Dermis blood vessel endothelial cell (primary cell): ENCODE data around the gene ARL5C. TPM values are rescaled to one million over a fixed set of nuclear protein-coding genes. Genes with fewer than 3 reads are reported as not detected.
A peak's percentile ranks its signal among the peaks of the same experiment; 100 is the strongest.
"Not testable (repeated sequence)": the region's sequence is repeated elsewhere in the genome, so short reads cannot be mapped to it uniquely, and the experiment has no call there.

Experiments
- DNase-seq: peaks from one replicate; pipeline ENCODE4 v3.0.0; 2010
- total RNA-seq: library from RNA; depleted of rRNA; stranded (reverse); fragments of >200 nt; gene quantifications from 2 replicates; pipeline ENCODE4 v1.2.3, GENCODE V29; 2014

ARL5C gene
- total RNA-seq, 1 donor from 2014 or later, result not detected

DNA sequence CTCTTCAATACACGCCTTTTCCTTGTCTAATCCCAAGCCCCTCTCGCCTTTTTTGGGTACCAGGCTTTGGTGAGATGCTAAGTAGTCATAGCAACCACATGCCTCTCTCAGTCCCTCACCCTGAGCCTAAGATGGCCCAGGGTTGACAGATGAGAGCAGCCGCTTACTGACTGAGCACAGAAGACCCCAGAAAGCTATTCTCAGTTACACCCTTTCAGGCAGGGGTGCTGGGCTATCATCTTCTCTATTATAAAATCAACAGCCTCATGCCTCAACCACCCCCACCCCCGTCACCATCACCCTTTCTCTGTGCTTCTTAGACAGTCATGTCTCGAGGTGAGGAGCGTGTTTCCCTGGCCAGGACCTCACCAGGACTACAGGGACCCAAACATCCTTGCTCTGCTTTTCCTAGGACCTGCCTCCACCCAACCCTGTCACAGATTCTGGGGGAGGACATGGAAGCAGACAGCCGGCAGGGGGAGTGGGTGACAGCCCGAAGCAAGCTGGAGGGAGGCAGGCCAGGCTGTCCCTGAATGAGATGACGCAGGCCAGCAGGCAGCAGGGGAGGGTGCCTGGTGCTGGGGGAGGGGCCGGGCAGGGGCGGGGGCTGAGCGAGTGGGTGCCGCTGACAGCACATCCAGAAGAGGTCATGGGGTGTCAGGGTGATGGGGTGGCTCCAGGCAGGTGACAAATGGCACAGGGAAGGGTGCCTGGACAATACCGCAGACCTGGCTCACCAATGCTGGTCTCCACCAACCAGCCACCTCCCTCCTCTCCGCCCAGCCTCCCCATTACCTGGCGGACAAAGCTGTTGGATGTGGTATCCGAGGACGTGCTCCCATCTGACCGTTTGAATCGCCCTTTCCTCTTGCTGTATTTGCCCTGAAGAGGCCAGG lies 28.4 kb upstream of the ARL5C start:
- DNase-seq, result peak; percentile 55

DNA sequence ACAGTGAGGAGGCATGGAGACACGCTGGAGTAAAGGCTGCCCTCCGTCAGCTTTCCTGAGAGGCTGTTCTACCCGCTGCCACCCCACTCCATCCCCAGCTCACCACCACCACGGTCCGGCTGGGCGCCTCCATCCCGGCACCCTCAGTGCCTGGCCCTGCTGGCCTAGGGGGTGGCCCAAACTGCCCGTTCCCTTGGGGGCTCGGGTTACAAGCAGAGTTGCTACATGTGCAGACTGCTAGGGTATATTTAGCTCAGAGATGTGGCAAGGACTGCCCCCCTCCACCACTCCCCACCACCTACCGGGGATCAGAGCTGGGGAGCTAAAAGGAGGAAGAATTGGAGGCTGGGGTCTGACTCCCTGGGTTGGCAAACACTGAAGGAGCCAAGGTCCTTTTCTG lies 27.4 kb upstream of the ARL5C start:
- no peak for DNase-seq

DNA sequence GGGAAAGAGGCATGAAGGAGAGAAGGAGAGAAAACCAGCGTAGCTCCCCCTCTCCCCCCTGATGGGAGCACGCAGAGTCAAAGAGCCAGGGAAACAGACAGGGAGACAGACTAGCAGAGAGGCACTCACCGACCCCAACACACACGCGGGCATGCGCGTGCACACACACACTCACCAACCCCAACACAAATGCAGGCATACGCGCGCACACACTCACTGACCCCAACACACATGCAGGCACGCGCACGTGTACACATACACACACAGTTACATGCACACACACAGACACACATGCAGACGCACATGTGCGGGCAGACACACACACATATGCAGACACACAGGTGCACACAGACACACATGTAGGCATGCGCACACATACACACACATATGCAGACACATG lies 26.9 kb upstream of the ARL5C start:
- no peak for DNase-seq

DNA sequence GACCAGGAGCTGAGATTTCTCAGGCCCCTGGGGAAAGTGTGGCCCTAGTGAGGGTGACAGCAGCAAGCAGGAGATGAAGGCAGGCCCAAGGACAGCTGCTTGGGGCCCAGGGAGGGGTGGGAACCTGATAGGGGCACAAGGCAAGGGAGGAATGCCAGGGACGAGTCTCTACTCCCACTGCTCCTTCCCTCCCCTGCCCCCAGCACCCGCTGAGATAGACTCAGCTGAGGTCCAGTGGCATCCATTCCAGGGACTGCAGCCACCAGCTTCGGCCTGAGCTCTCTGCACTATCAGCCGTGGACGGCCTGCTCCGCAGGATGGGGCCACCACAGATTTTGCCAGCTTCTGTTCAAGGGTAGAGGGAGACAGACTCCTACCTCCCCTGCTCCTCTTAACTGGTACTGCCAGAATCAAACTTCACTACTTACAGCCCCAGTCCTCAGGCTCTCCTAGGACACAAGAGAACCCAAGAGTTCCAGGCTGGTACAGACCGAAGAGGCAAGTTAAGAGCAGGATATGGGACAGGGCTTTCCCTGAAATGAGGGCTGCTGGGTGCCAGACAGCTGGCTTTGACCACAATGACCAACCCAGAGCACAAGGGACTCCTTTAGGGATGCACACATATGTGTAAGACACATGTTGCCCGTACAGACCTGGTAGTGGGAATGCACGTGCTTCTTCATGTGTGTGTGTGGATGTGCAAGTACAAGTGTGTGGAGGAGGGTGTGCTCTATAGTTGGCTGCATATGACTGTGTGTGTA lies 26.0 kb upstream of the ARL5C start:
- DNase-seq, result no peak

DNA sequence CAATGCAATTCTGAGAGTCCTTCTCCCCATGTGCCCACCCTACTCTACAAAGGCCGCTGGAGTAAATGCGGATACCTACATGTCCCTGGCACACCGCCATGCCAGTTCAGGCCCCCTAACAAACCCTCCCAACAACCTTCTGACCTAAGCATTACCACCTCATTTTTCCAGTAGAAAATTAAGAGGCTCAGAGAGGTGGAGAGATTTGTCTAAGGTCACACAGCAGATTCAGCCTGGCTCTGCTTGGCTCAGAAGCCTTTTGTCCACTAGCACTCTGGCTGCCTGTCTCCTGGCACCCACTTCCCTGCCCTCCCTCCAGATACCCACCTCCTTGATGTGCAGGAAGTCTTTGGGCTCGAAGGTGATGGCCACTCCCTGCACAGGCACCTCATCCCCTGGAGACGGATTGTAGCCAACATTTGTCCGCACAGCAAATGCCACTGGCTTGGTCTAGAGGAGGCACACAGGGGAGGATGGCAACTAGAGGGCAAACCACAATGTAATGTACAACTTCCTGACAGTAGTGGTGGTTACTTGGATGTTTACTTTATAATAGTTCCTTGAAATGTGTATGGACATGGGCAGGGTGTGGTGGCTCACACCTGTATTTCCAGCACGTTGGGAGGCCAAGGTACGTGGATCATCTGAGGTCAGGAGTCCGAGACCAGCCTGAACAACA lies 21.3 kb upstream of the ARL5C start:
- DNase-seq, result no peak

DNA sequence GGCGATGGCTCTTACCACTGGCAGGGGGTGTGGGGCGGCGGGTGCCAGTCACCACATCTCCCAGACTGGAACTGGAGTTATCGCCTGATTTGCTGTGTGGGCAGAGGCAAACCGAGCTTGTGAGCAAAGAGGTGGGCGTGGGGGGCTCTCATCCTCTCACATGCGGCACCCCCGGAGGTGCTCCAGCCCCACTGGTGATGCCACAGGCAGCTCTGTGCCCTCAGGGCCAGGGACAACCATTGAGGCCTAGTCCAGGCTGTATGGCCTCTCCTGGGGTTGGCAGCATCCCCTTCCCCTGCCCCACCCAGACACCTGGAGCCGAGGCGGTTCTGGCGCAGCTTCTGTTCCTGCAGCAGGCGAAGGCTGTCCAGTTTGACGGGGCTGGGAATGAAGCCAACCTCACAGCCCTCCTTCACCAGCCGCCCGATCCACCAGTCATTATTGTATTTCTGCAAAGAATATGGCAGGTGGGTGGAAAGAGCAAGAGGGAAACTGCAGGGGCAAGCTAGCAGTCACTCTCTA lies 20.6 kb upstream of the ARL5C start:
- DNase-seq, result no peak

DNA sequence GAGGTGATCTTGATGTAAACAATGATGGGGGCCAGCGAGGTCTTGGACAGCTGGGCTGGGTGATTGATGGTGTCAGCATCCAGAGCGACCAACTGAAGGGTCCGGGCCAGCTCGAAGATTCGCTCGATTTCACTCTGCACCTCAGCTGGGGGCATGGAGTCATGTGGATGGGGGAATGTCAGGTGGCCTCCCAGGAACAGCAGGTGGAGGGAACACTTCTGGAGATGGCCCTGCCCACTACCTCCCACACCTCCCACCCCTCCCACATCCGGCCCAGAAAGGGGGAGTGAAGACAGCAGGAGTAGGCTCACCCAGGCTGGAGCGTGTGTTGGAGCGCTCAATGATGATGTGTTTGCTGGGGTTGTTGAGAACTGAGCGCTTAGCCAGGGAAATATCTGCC lies 17.8 kb upstream of the ARL5C start:
- DNase-seq, result no peak

DNA sequence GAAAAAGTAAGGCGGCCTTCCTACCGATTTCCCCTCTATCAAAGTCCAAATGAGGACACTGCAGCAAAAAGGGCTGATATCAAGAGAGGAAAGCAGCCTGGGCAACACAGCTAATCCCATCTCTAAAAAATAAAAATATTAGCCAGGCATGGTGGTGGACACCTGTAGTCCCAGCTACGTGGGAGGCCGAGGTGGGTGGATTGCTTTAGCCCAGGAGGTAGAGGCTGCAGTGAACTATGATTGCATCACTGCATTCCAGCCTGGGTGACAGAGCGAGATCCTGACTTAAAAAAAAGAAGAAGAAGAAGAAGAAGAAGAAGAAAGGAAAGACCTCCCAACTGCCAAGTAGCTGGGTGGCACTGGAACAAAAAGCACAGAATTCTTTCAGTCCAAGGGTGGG lies 17.1 kb upstream of the ARL5C start:
- no peak for DNase-seq

DNA sequence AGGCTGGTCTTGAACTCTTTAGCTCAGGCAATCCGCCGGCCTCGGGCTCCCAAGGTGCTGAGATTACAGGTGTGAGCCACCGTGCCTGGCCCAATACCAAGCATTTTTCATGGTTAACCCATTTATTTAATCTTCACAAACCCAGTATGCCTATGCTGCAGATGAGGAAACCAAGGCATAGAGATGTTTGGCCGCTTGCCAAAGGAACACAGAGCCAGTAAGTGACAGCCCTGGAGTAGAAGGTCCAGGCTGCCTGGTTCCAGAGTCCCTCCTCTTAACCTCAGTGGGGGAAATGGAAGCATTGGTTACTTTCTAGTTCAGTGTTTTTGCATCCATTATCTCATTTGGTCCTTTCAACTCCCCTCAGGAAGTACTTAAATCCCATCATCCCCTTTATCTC lies 15.3 kb upstream of the ARL5C start:
- no peak for DNase-seq

DNA sequence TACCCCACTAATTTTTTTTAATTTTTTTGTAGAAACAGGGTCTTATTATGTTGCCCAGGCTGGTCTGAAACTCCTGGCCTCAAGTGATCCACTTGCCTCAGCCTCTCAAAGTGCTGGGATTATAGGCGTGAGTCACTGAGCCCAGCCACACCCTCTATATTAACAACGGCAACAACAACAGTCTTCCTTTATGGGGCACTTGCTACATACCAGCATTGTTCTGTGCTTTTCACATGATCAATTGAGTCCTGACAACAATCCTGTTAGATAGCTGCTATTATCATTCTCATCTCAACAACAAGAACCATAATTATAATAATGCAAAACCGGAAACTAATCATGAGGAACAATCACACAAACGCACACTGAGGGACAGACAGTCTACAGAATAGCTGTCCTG lies 12.6 kb upstream of the ARL5C start:
- DNase-seq, result peak; percentile 79

DNA sequence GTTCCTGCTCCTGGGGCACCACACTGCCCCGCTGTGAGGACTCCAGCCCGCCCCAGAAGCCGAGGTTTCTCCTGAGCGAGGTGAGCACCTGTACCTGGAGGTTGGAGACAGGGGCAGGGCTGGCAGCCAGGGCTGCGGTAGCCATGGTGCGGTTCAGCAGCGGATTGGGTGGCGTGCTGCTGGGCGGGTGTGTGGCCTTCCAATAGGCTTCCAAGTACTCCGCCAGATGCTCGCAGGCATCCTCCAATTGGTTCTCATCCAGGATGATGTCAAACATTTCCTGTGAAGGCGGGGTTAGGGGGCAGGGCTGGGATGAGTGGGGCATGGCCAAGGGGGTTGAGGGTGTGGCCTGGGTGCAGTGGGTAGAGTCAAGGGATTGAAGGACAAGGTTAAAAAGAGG lies 11.3 kb upstream of the ARL5C start:
- DNase-seq, result no peak

DNA sequence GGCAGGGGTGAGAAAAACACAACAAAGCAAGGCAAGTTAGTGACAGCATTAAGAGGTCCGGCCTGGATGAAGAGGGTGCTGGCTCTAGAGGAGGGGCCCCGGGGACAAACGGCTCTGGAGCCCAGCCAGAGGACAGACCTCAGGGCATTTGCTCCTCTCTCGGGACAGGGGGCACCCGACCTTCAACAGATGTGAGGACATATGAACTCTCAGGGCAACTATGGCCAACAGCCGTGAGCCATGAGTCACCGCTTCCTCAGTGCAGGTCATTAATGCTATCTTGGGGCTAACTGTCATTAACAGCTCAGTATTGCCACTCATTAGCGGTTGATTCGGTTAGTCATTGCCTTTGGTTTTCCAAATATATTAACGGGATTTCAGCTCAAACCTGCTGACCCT lies 9.7 kb upstream of the ARL5C start:
- DNase-seq, result peak; percentile 67

DNA sequence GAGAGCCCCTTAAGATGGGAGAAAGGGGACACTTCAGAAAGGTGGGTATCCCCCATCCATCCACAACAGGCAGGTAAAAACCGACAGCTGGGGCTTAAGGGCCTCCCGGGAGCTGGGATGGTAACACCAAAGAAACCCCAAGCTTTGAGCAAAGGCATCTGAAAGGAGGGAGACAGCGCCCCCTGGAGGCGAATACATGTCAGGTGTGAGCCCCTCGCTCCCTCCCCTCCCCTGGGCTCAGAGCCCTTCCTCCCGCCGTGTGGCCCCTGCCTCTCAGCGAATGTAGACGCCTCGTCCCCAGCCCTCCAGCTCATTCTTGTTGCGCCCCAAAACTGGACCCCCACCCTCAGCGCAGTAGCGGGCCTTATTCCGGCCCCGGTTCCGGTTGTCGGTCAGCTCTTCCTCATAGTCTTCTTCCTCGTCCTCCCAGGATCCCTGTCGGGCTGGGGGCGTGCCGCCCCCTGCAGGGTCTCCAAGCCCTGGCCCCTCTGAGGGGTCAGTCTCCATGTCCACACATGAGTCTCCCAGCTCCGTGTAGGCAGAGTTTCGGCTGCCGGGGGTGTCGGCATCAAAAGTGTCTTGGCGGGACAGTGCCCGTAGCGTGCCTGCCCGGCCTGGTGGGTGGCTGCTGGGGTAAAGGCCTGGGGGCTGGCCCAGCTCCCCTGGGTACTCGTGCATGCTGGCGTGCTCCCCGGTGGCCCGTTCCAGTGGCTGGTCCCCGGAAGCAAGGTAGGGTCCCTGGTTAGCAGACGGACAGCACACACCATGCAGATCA lies 9.1 kb upstream of the ARL5C start:
- peak; percentile 76 for DNase-seq

DNA sequence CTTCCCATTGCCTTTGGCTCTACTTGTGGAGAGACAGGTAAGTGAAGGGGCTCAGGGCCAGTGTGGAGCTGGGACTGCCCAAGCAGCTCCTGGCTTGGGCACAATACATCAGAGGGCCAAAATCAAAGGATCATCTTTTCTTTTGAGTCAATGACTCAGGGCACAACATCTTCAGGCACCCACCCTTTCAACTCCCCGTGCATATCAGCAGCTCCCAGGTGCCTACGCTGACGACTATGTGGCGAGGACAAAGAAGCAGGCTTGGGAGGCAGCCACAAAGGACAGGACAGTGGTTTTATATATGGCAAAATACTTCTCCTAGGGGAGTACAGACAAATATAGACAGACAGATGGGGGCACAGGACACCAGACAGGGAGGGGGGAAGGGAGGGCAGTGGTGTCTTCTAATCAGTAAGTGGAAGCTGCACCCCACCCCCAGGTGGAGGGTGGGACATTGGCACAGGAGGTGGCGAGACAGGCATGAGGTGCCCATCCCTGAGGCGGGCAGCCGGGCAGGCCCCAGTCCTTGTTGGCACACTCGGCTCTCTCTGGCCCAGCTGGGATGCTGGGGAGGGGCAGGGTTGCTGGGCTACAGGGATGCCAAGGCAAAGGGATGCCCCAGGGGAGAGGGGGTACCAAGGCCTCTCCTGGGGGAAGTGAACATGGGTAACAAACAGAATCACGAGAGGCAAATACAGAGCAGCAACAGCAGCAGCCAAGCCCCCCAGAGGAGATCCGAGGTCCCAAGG lies 7.7 kb upstream of the ARL5C start:
- no peak for DNase-seq

DNA sequence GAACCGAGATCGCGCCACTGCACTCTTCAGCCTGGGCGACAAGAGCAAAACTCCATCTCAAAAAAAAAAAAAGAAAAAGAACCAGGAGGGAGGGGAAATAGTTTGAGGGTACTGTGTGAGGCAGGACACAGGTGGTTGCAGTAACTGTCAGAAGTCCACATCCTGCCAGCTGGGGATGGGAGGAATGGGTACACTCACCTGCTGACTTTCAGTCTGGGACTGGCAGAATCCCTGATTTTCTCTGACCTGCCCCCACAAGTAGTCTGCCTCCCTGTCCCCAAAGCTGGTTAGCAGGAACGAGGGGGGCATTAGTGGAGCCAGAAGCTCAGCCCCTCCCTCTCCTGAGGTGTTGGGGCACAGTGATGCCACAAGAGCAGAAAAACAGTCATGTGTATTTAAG lies 7.1 kb upstream of the ARL5C start:
- no peak for DNase-seq

DNA sequence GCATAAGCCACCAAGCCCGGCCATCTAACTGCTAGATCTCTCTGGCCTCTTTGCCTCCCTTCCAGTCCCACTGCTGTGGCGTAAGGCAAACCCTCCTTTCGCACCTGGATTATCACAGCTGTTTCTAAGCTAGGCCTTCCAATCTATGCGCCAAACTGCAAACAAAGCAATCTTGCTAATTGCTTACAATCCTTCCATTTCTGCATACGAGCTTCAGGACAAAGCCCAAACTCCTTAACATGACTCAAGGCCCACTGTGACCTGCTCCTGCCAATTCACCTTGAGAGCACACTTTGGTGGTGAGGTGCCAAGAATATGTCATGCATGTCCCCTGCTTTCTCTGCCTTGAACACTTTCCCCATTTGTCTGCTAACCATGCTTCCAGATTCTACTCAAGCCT lies 6.0 kb upstream of the ARL5C start:
- no peak for DNase-seq

DNA sequence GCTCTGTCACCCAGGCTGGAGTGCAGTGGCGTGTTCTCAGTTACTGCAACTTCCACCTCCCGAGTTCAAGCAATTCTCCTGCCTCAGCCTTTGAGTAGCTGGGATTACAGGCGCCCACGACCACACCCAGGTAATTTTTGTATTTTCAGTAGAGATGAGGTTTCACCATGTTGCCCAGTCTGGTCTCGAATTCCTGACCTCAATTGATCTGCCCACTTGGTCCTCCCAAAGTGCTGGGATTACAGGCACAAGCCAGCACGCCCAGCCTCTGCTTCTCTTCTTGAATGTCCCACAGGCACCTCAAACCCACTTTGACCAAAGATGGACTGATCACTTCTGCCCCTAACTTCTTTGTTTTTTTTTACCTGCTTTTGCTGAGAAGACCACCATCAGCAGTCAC lies 4.6 kb upstream of the ARL5C start:
- no peak for DNase-seq

DNA sequence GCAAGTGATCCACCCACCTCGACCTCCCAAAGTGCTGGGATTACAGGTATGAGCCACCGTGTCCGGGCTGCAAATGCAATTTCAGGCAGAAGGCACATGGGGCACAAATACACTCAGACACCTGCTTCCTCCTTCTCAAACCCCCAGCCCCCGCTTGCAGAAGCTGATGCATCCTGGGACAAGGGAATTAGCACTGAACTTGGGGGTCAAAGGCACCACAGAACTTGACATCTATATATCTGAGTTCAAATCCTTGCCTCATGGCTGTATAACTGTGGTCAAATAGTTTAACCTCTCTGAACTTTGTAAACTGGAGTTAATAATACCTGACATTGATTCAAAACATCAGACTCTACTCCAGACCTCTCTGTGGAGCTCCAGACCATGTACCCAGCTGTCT lies 4.1 kb upstream of the ARL5C start:
- no peak for DNase-seq

DNA sequence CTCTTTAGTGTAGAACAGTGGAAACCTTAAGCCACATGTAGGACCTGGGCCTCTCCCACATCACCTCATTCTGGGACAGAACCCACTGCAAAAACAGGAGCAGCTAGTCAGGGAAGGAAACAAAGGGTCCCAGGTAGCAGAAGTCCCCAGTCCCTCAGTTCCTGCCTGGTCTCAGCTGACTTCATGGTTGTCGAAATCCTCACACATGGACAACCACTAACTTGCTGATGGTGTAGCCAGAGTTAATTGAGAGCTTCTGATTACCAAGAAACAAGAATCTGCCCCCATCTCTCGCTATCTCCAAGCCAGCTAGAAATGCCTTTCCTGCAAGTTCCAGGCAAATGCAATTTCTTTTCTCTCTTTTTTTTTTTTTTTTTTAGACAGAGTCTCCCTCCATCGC lies 3.6 kb upstream of the ARL5C start:
- no peak for DNase-seq

DNA sequence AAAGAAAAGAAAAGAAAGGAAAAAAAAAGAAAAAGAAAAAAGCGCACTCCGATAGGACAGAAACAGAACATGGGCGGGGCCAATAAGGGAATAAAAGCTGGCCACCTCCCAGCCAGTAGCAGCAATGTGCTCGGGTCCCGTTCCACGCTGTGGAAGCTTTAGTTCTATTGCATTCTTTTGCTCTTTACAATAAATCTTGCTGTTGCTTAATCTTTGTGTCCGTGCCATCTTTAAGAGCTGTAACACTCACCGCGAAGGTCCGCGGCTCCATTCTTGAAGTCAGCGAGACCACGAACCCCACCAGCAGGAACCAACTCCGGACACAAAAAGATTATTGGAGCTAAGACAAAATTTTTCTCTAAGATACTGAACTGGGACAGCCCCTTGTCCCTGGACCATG lies 3.1 kb upstream of the ARL5C start:
- no peak for DNase-seq

DNA sequence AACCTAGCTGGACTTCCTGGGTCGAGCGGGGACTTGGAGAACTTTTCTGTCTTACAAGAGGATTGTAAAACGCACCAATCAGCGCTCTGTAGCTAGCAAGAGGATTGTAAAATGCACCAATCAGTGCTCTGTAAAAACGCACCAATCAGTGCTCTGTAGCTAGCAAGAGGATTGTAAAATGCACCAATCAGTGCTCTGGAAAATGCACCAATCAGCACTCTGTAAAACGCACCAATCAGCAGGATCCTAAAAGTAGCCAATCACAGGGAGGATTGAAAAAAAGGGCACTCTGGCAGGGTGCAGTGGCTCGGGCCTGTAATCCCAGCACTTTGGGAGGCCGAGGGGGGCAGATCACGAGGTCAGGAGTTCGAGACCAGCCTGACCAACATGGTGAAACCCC lies 2.5 kb upstream of the ARL5C start:
- DNase-seq, result not testable (repeated sequence)

DNA sequence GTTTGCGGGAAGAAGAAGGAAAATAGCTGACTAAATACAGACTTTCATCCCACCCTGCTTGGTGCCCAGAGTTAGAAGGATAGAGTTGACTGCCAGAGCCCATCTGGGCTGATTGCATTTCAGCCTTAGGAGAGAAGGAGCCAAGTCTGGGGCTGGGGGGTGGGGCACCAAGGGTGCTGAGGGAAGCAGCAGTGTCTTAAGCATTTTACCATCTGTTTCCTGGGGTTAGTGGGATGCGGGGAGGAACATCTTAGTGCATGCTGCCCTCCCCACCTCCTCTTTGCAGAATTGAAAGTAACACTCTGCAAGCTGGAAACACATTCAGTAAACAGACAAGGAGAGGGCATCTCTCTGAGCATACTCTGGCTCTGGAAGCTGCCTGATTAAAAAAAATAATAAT lies 1.5 kb upstream of the ARL5C start:
- no peak for DNase-seq
